Testis (tissue), 2 donors: ENCODE data around the gene CPA4.

Source experiments
- POLR2A ChIP-seq: fragments of 450-650 bp; IDR thresholded peaks from one replicate; pipeline ENCODE4 v1.6.1; 2017; ENCODE audit warnings: antibody characterized with exemption, mild to moderate bottlenecking, moderate library complexity
- TF ChIP-seq, protein P1 (sequence below), 3 experiments: fragments of 450-650 bp in 2 of 3; fragments of 200-600 bp in 1 of 3; sonication (generic) in 1 of 3; IDR thresholded peaks; one replicate each; pipeline ENCODE4 v1.5.1; 2016 to 2019; ENCODE audit warnings: antibody characterized with exemption in 3 of 3, mild to moderate bottlenecking in 2 of 3, moderate library complexity in 1 of 3

DNA sequence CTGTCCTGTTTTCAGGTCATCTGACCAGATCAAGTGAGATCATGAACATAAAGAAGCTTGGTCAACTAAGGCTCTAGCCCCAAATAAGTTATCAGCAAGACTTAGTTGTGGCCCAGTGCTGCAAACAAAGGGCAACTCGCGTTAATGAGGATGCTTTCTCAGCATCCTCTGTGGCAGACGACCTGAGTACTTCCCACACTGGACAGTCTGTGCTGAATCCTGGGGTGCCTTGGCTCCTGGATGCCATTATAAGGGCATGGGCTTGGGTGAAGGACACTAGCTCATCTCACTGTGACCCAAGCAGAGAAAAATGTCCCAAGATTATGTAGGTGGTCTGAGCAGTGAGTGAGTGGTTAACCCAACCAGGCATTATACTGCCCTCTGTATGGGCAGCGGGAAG, 65.5 kb downstream of the CPA4 start:
- TF ChIP-seq, protein P1, sequence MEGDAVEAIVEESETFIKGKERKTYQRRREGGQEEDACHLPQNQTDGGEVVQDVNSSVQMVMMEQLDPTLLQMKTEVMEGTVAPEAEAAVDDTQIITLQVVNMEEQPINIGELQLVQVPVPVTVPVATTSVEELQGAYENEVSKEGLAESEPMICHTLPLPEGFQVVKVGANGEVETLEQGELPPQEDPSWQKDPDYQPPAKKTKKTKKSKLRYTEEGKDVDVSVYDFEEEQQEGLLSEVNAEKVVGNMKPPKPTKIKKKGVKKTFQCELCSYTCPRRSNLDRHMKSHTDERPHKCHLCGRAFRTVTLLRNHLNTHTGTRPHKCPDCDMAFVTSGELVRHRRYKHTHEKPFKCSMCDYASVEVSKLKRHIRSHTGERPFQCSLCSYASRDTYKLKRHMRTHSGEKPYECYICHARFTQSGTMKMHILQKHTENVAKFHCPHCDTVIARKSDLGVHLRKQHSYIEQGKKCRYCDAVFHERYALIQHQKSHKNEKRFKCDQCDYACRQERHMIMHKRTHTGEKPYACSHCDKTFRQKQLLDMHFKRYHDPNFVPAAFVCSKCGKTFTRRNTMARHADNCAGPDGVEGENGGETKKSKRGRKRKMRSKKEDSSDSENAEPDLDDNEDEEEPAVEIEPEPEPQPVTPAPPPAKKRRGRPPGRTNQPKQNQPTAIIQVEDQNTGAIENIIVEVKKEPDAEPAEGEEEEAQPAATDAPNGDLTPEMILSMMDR (IDR thresholded peaks at IDR 0.05), result no peak
- no peak for TF ChIP-seq POLR2A
